HepG2 (cell line): ENCODE results near the gene BACE1-AS. TPM values are rescaled to one million over a fixed set of nuclear protein-coding genes. Genes with fewer than 3 reads are reported as not detected.
"Not testable (repeated sequence)": the region's sequence is repeated elsewhere in the genome, so short reads cannot be mapped to it uniquely, and the experiment has no call there.

Experiments used
- ATAC-seq: fragments of 200-7000 bp; cut with Tn5 transposase; 3 replicates; pipeline ENCODE4 v1.9.1; 2020; ENCODE audit warnings: mild to moderate bottlenecking, moderate library complexity
- BruUV-seq: library from RNA; stranded (reverse); fragments of 400-500 nt; replicated peaks from 2 replicates; lab custom pipeline; 2021; lab: Mats Ljungman, UMichigan
- CTCF ChIA-PET: fragments of 300-600 bp; formaldehyde crosslinking; extraction: SDS; loops from one replicate; lab custom pipeline; 2021; ENCODE audit warnings: low total read pairs, inconsistent platforms, low intra/inter-chr PET ratio; lab: Yijun Ruan, JAX
- POLR2A ChIA-PET: fragments of 350-600 bp; sonication (Branson Sonifier 250); formaldehyde crosslinking; loops from one replicate; lab custom pipeline; 2020; ENCODE audit warnings: antibody characterized with exemption, inconsistent platforms; lab: Yijun Ruan, JAX
- DNase-seq: peaks from one replicate; pipeline ENCODE4 v3.0.0-alpha.2; 2015; ENCODE audit warnings: low spot score
- FAIRE-seq: peaks from 3 replicates; lab custom pipeline; 2011; peaks lifted over from hg19 to GRCh38; lab: Jason Lieb, UNC
- H2AFZ ChIP-seq: one replicate; pipeline ENCODE4 v1.6.1; 2011; ENCODE audit warnings: low read length, inconsistent platforms
- H3K27ac ChIP-seq: fragments of 300-600 bp; 3 replicates; pipeline ENCODE4 v1.8.0; 2011; ENCODE audit warnings: mixed run types, mild to moderate bottlenecking, mixed read lengths, low read length, inconsistent platforms; ENCODE audit not compliant: insufficient read depth; ENCODE audit errors: extremely low read length
- H3K27me3 ChIP-seq, 2 experiments: fragments of 200-600 bp in 1 of 2; 2 replicates in 1 of 2; 3 replicates in 1 of 2; pipeline versions ENCODE4 v1.6.0 to v1.8.0; 2011; ENCODE audit warnings: low read length in 2 of 2, mild to moderate bottlenecking in 2 of 2, moderate library complexity in 2 of 2, inconsistent platforms in 1 of 2; ENCODE audit not compliant: insufficient read depth in 2 of 2, control insufficient read depth in 1 of 2
- H3K36me3 ChIP-seq, 2 experiments: fragments of 200-600 bp in 1 of 2; replicated peaks in 1 of 2; 2 replicates in 1 of 2; 3 replicates in 1 of 2; pipeline versions ENCODE4 v1.5.1 to v1.8.0; 2011; ENCODE audit warnings: low read length in 2 of 2, inconsistent platforms in 1 of 2; ENCODE audit not compliant: insufficient read depth in 2 of 2, control insufficient read depth in 1 of 2
- H3K4me1 ChIP-seq: 2 replicates; pipeline ENCODE4 v1.5.1; 2012; ENCODE audit warnings: low read length, inconsistent platforms; ENCODE audit not compliant: insufficient read depth
- H3K4me2 ChIP-seq: 2 replicates; pipeline ENCODE4 v1.6.0; 2011; ENCODE audit warnings: low read depth, low read length, inconsistent platforms
- H3K4me3 ChIP-seq, 3 experiments: fragments of 200-600 bp in 1 of 3; sonication (generic), shearing (Covaris generic) in 1 of 3; replicated peaks in 1 of 3; 2 replicates each; pipeline ENCODE4 v1.5.1; 2011 to 2016; ENCODE audit warnings: low read length in 3 of 3, inconsistent platforms in 2 of 3, low read depth in 2 of 3, mild to moderate bottlenecking in 2 of 3, control low read depth in 1 of 3, mixed read lengths in 1 of 3; ENCODE audit not compliant: insufficient read depth in 1 of 3
- H3K79me2 ChIP-seq: one replicate; pipeline ENCODE4 v1.6.1; 2011; ENCODE audit warnings: low read length, inconsistent platforms; ENCODE audit not compliant: insufficient read depth
- H3K9ac ChIP-seq: 2 replicates; pipeline ENCODE4 v1.6.0; 2011; ENCODE audit warnings: mild to moderate bottlenecking, low read depth, low read length, inconsistent platforms; ENCODE audit not compliant: insufficient read depth
- H3K9me3 ChIP-seq: 2 replicates; pipeline ENCODE4 v1.5.1; 2012; ENCODE audit warnings: mild to moderate bottlenecking, low read length
- H4K20me1 ChIP-seq: 2 replicates; pipeline ENCODE4 v1.6.0; 2011; ENCODE audit warnings: inconsistent platforms, mild to moderate bottlenecking, low read length, moderate library complexity; ENCODE audit not compliant: insufficient read depth
- CEBPB ChIP-seq: IDR thresholded peaks from 2 replicates; pipeline ENCODE4 v1.6.1; 2011; ENCODE audit warnings: low read depth, low read length, improper control_type of control experiment, borderline replicate concordance
- RBM22 ChIP-seq: fragments of 200-400 bp; formaldehyde crosslinking; optimal IDR thresholded peaks from 2 replicates; pipeline ENCODE3; 2017; ENCODE audit warnings: mild to moderate bottlenecking, low read length, moderate library complexity
- THAP7 ChIP-seq: sonication (generic); formaldehyde crosslinking; IDR thresholded peaks from 2 replicates; pipeline ENCODE4 v1.8.1; 2023; ENCODE audit warnings: mild to moderate bottlenecking, missing genetic modification reagents
- ZNF740 ChIP-seq: sonication (generic); formaldehyde crosslinking; IDR thresholded peaks from 2 replicates; pipeline ENCODE4 v1.4.0; 2020; ENCODE audit warnings: missing genetic modification reagents
- WGBS: methylation state at CpG from one replicate; pipeline ENCODE4 v1.1.6; 2017; ENCODE audit warnings: low lambda C conversion rate; 5-methylcytosine and 5-hydroxymethylcytosine counted together
- in situ Hi-C: cut with HindIII; loops from 2 replicates; pipeline ENCODE4 v1.10.0; 2017; ENCODE audit warnings: low pct_unique_long_range_greater_than_20kb; ENCODE audit not compliant: extremely low pct_ligation_motif_present
- intact Hi-C: fragments of 100-400 bp; cut with micrococcal nuclease; formaldehyde crosslinking; loops from one replicate; pipeline ENCODE4 v1.10.0; 2022; ENCODE audit not compliant: unreplicated experiment
- polyA plus RNA-seq, 8 experiments: library from polyadenylated mRNA; depleted of rRNA in 3 of 8; stranded (reverse) in 7 of 8; unstranded in 1 of 8; fragments of >200 nt; fragmentation: Illumina TruSeq in 4 of 8; extraction: Trizol in 4 of 8; gene quantifications; 2 replicates each; pipeline versions ENCODE4 v1.2.1 to v1.2.3, GENCODE V29; 2011 to 2016; ENCODE audit warnings: low read depth in 4 of 8, missing spikeins in 1 of 8, mixed read lengths in 1 of 8; ENCODE audit not compliant: insufficient read depth in 1 of 8
- total RNA-seq, 5 experiments: library from RNA; depleted of rRNA; stranded (reverse); fragments of >200 nt; fragmentation: Illumina TruSeq; extraction: Trizol; gene quantifications; 2 replicates each; pipeline ENCODE4 v1.2.3, GENCODE V29; 2016; ENCODE audit warnings: low read depth in 1 of 5

BACE1-AS gene
- total and polyA plus RNA-seq, 2 of the 13 experiments (the other 11 are each of a cell fraction or from before 2014, with no cell fraction given) = 2.0 to 3.9 TPM

GRCh38 chr11:117259417-117259816, 31.7 kb upstream of the BACE1-AS start (continued):
- TF ChIP-seq ZNF740 (CRISPR knock-in tag) = no peak
- no peak for TF ChIP-seq CEBPB
- TF ChIP-seq RBM22 = no peak
- TF ChIP-seq THAP7 (CRISPR knock-in tag) = no peak

- WGBS = 95% methylated on average over 7 of the region's 7 CpGs
- H3K9ac ChIP-seq, H3K27ac ChIP-seq, ATAC-seq, POLR2A ChIA-PET, H3K27me3 ChIP-seq, H3K4me2 ChIP-seq, H3K4me3 ChIP-seq, BruUV-seq, H2AFZ ChIP-seq, in situ Hi-C loops, H3K4me1 ChIP-seq, FAIRE-seq, H3K9me3 ChIP-seq, H4K20me1 ChIP-seq, H3K79me2 ChIP-seq, H3K36me3 ChIP-seq, CTCF ChIA-PET, DNase-seq: not testable (repeated sequence)
- intact Hi-C loops = loop anchor here (1.0 kb wide), 1 partner anchor 9 kb away; no protein-coding TSS in a partner anchor
These were observed 26.4 kb upstream of the BACE1-AS start for GRCh38 chr11:117264624-117265323.
